GM12865 (cell line): ENCODE measurements around the gene ATP2B3.

Experiments used
- DNase-seq: peaks from one replicate; pipeline ENCODE4 v3.0.0; 2010; ENCODE audit warnings: low read depth
- H3K4me3 ChIP-seq: 2 replicates; pipeline ENCODE4 v1.5.1; 2011; ENCODE audit warnings: mild to moderate bottlenecking, low read depth, low read length, control low read depth
- TF ChIP-seq, protein P1 (sequence below): IDR thresholded peaks from 2 replicates; pipeline ENCODE4 v1.5.1; 2011; ENCODE audit warnings: low read length, control low read depth, low read depth, inconsistent platforms; ENCODE audit not compliant: insufficient read depth; ENCODE audit errors: missing control alignments

ATP2B3 gene

DNA sequence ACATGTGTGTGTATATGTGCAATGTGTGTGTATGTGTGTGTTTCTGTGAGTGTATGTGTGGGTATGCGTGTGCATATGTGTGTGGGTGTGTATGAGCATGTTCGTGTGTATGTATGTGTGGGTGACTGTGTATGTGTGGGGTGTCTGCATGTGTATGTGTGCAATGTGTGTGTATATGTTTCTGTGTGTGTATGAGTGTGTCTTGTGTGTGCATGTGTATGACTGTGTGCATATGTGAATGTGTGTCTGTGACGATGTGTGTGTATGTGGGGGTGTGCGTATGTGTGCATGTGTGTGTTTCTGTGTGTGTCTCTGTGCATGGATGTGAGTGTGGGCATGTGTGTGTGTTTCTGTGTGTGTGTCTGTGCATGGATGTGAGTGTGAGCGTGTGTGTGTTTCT lies 4.2 kb upstream of the ATP2B3 start:
- no peak overlapping the region for H3K4me3 ChIP-seq
- no peak for DNase-seq
- TF ChIP-seq, protein P1, sequence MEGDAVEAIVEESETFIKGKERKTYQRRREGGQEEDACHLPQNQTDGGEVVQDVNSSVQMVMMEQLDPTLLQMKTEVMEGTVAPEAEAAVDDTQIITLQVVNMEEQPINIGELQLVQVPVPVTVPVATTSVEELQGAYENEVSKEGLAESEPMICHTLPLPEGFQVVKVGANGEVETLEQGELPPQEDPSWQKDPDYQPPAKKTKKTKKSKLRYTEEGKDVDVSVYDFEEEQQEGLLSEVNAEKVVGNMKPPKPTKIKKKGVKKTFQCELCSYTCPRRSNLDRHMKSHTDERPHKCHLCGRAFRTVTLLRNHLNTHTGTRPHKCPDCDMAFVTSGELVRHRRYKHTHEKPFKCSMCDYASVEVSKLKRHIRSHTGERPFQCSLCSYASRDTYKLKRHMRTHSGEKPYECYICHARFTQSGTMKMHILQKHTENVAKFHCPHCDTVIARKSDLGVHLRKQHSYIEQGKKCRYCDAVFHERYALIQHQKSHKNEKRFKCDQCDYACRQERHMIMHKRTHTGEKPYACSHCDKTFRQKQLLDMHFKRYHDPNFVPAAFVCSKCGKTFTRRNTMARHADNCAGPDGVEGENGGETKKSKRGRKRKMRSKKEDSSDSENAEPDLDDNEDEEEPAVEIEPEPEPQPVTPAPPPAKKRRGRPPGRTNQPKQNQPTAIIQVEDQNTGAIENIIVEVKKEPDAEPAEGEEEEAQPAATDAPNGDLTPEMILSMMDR: no peak

DNA sequence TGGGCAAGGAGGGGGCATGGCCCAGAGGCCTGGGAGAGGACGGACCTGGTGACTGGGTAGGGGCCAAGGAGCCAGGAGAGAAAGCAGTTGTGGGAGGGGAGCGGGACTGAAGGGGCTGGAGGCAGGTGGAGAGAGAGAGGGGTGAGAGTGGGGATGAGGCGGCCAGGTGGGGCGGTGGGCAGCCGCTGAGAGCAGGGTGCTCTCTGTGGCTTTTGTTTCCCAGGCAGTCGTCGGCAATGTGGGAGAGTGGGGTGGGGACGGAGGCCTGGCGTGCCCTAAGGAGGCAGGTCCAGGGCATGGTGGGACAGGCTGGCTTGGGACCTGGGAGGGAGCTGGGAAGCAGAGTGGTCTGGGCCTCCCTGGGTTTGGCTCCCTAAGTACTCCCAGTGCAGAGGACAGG lies 3.2 kb upstream of the ATP2B3 start:
- DNase-seq: no peak
- TF ChIP-seq, protein P1: no peak
- no peak overlapping the region for H3K4me3 ChIP-seq

DNA sequence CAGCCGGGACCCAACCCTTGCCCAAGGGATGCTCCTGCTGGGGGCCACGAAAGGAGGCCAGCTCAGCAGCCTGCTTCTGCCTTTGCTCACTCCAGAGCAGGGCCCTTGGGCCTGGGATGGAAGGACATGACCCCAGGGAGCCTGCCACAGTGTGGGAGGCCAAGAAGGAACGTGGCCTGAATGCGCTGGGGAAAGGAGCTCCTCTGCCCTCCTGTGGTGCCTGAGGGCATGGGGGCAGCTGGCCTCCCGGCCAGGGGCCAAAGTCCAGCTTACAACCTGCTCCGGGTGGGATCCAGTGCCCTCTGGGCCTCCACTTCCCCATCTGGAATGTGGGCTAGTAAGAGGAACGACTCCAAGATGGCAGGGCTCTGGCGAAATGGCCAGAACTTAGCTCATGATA lies 2.0 kb upstream of the ATP2B3 start:
- TF ChIP-seq, protein P1: no peak
- no peak for DNase-seq
- no peak overlapping the region for H3K4me3 ChIP-seq

DNA sequence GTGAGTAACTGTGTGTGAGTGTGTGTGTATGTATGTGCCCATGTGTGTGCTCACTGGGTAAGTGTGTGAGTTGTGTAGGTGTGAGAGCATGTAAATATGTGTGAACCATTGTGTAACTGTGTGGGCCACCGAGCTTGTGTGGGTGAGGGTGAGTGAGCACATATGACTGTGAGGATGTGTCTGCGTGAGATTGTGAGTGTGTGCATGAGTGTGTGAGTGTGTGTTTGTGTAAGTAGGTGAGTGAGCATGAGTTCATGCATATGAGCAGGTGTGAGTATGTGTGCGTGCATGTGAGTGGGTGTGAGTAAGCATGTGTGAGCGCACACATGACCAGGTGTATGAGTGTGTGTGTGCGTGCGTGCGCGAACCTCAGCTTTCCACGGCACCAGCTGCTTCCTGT lies 1.4 kb upstream of the ATP2B3 start:
- DNase-seq: no peak
- TF ChIP-seq, protein P1: no peak
- H3K4me3 ChIP-seq: no peak overlapping the region

DNA sequence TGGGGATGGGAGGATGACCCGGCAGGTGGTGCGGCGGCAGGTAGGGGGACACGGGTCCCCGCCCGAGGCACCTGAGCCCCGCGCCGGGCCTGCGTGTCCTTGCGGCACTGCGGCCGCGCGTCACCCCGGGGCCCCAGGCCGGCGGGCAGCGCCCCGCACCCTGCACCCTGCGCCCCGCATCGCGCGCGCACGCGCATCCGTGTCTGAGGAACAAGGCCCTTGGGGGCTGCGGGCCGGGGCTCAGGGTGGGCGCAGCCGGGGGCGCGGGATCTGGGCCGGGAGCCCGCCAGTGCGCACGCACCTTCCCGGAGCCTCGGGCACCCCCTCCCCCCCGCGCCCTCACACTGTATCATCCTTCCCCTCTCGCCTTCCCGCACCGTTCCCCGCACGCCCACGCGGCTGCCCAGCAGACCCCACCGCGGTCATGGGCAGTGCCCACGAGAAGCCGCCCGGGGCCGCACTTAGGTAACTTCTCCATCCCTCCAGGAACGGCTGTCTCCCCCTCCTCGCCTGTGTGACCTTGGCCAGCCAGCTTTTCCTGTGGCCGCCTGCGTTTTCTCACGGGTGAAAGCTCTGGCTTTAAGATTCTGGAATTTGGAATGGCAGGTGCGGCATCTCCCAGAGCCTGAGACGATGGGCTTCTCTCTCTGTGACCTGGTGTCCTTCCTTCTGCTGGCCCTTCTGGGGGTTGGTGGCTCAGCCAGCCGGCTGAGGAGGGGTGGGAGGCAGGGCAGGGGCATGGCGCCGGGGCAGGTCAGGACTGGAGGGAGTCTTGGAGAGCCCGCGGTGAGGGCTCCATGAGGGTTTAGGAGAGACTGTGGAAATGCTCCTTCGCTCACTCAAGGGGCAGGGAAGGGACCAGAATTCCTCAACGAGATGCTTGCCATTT lies 748 bp downstream of the ATP2B3 start:
- no peak for DNase-seq
- TF ChIP-seq, protein P1: no peak
- no peak overlapping the region for H3K4me3 ChIP-seq

DNA sequence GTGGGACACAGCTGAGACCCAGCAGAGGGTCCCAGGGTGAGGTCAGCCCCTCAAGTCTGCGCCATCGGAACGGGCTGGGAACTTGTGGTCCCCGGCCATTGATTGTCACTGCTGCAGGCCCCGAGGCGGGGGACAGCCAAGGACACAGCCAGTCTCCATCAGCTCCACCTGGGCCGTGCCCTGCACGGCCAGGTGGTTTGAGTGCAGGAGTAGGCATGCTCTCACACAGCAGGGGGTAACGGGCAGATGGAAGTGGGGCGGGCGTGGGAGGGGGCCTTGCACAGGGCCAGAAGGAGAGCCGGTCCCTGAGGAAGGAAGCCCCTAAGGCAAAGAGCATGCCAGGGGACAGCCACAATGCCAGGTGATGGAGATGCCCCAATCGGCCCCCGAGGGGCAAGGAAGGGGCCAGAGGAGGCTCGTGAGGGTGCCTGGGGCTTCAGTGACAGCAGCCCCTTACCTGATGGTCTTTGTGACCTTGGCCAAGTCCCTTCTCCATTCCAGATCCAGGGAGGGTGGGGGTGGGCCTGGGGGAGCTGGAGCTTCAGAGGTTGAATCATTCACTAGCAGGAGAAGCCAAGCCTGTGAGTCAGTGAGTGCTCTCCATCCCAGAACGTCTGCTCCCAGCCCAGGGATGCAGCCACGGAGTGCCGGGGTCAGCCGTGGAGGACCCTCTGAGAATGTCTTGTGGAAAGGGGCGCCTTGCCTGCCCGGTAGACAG lies 2.3 kb downstream of the ATP2B3 start:
- H3K4me3 ChIP-seq: no peak overlapping the region
- DNase-seq: no peak
- TF ChIP-seq, protein P1: no peak
